ENCODE data around the gene TNRC18.

The TNRC18 gene

GRCh38 chr7:5300366-5300765 is 123.3 kb downstream of the TNRC18 start:
- H3K9ac ChIP-seq (ENCODE audit: low read length) = no peak overlapping the region
- no peak overlapping the region for H3K27ac ChIP-seq (ENCODE audit: low read depth, low read length, poor library complexity, severe bottlenecking)
- H3K9me2 ChIP-seq (ENCODE audit: low read depth, low read length) = no peaks in the 10 kb centered on the region
- no peaks in the 10 kb centered on the region for H4K20me1 ChIP-seq (ENCODE audit: insufficient read depth, low read length)
- H2AFZ ChIP-seq (ENCODE audit: low read length) = no peak overlapping the region
- no peaks in the 10 kb centered on the region for H3K36me3 ChIP-seq (ENCODE audit: insufficient read depth, low read length)
- no peak overlapping the region for H3K4me2 ChIP-seq (ENCODE audit: low read length)
- no peaks in the 10 kb centered on the region for H3F3A ChIP-seq (ENCODE audit: insufficient read depth, low read length)
- no peaks in the 10 kb centered on the region for H3K9me3 ChIP-seq (ENCODE audit: low read length)
- TF ChIP-seq CTCF (IDR thresholded peaks at IDR 0.05; ENCODE audit: low read length) (no peak), EZH2 (IDR thresholded peaks at IDR 0.05; ENCODE audit: borderline replicate concordance, low read length) (no peak)
- peaks cover 8% of the 10 kb centered on the region; the same call in 1 of the 2 replicates for H3K27me3 ChIP-seq (ENCODE audit: insufficient read depth, low read length)
- peaks cover 10% of the 10 kb centered on the region for H3K4me1 ChIP-seq (ENCODE audit: insufficient read depth, low read length, severe bottlenecking)
- H3K79me2 ChIP-seq (ENCODE audit: insufficient read depth, low read length) = no peaks in the 10 kb centered on the region
- no peak overlapping the region for H3K4me3 ChIP-seq (ENCODE audit: low read depth, low read length, poor library complexity, severe bottlenecking)

GRCh38 chr7:5296611-5297226 is 126.9 kb downstream of the TNRC18 start:
- Histone ChIP-seq H3K9ac (ENCODE audit: low read length) (no peak overlapping the region; the same call in 1 of the 2 replicates), H3K4me3 (ENCODE audit: low read depth, low read length, poor library complexity, severe bottlenecking) (peak overlapping the region; percentile 42), H3K79me2 (ENCODE audit: insufficient read depth, low read length) (no peaks in the 10 kb centered on the region), H3K9me3 (ENCODE audit: low read length) (no peaks in the 10 kb centered on the region), H4K20me1 (ENCODE audit: insufficient read depth, low read length) (no peaks in the 10 kb centered on the region), H3F3A (ENCODE audit: insufficient read depth, low read length) (no peaks in the 10 kb centered on the region), H3K27ac (ENCODE audit: low read depth, low read length, poor library complexity, severe bottlenecking) (no peak overlapping the region), H3K4me1 (ENCODE audit: insufficient read depth, low read length, severe bottlenecking) (peaks cover 10% of the 10 kb centered on the region), H3K36me3 (ENCODE audit: insufficient read depth, low read length) (no peaks in the 10 kb centered on the region; the same call in 1 of the 2 replicates), H3K9me2 (ENCODE audit: low read depth, low read length) (no peaks in the 10 kb centered on the region), H3K4me2 (ENCODE audit: low read length) (peak overlapping the region; percentile 54), H2AFZ (ENCODE audit: low read length) (no peak overlapping the region), H3K27me3 (ENCODE audit: insufficient read depth, low read length) (peaks cover 8% of the 10 kb centered on the region; the same call in 1 of the 2 replicates)
- TF ChIP-seq EZH2 (IDR thresholded peaks at IDR 0.05; ENCODE audit: borderline replicate concordance, low read length) (no peak), CTCF (IDR thresholded peaks at IDR 0.05; ENCODE audit: low read length) (no peak)

GRCh38 chr7:5296015-5296610 is 127.5 kb downstream of the TNRC18 start:
- H3K4me2 ChIP-seq (ENCODE audit: low read length) = no peak overlapping the region
- H4K20me1 ChIP-seq (ENCODE audit: insufficient read depth, low read length) = no peaks in the 10 kb centered on the region
- H3K4me3 ChIP-seq (ENCODE audit: low read depth, low read length, poor library complexity, severe bottlenecking) = no peak overlapping the region
- no peaks in the 10 kb centered on the region for H3K9me2 ChIP-seq (ENCODE audit: low read depth, low read length)
- no peaks in the 10 kb centered on the region for H3F3A ChIP-seq (ENCODE audit: insufficient read depth, low read length)
- H3K27me3 ChIP-seq (ENCODE audit: insufficient read depth, low read length) = peaks cover 8% of the 10 kb centered on the region; the same call in 1 of the 2 replicates
- H3K9ac ChIP-seq (ENCODE audit: low read length) = no peak overlapping the region
- H3K4me1 ChIP-seq (ENCODE audit: insufficient read depth, low read length, severe bottlenecking) = peaks cover 10% of the 10 kb centered on the region
- no peaks in the 10 kb centered on the region for H3K79me2 ChIP-seq (ENCODE audit: insufficient read depth, low read length)
- H3K9me3 ChIP-seq (ENCODE audit: low read length) = no peaks in the 10 kb centered on the region
- no peak overlapping the region for H3K27ac ChIP-seq (ENCODE audit: low read depth, low read length, poor library complexity, severe bottlenecking)
- no peaks in the 10 kb centered on the region; the same call in 1 of the 2 replicates for H3K36me3 ChIP-seq (ENCODE audit: insufficient read depth, low read length)
- no peak for TF ChIP-seq EZH2 (IDR thresholded peaks at IDR 0.05; ENCODE audit: borderline replicate concordance, low read length)
- TF ChIP-seq CTCF (IDR thresholded peaks at IDR 0.05; ENCODE audit: low read length) = no peak
- no peak overlapping the region for H2AFZ ChIP-seq (ENCODE audit: low read length)
